ENCODE results near the gene MEGF11. TPM values are rescaled to one million over a fixed set of nuclear protein-coding genes. Genes with fewer than 3 reads are reported as not detected.

The MEGF11 gene
- total RNA-seq, 4 donors from 2014 or later = 0.97 to 10.6 (median 4.0) TPM

- WGBS, 2 donors = 35 to 52% methylated on average over 23 of the region's 23 CpGs
- intact Hi-C loops (cut with DNase I; ENCODE audit: low total_unique reads) = no loop called here
- no peak for DNase-seq (ENCODE audit: low spot score in 2 of 2)
- H3K4me3 ChIP-seq (ENCODE audit: low read depth, poor library complexity, severe bottlenecking) = no peak overlapping the region
- no peak for TF ChIP-seq CTCF (IDR thresholded peaks at IDR 0.05)
- no peak for TF ChIP-seq POLR2A (IDR thresholded peaks at IDR 0.05)
Measured at GRCh38 chr15:66080717-66081398, 172.7 kb downstream of the MEGF11 start.

GRCh38 chr15:66078929-66079275, 174.6 kb downstream of the MEGF11 start:
- WGBS, 2 donors = 45 to 61% methylated on average over 5 of the region's 5 CpGs
- TF ChIP-seq CTCF (IDR thresholded peaks at IDR 0.05) (no peak), POLR2A (IDR thresholded peaks at IDR 0.05) (no peak)
- H3K4me3 ChIP-seq (ENCODE audit: low read depth, poor library complexity, severe bottlenecking) = no peak overlapping the region
- intact Hi-C loops (cut with DNase I; ENCODE audit: low total_unique reads) = no loop called here
- DNase-seq (ENCODE audit: low spot score in 2 of 2) = peak in 1 of 2 donors; percentile 68

GRCh38 chr15:66078196-66078928, 175.2 kb downstream of the MEGF11 start:
- TF ChIP-seq CTCF (IDR thresholded peaks at IDR 0.05) (no peak), POLR2A (IDR thresholded peaks at IDR 0.05) (no peak)
- 62 to 75% methylated on average over 19 to 20 of the region's 20 CpGs for WGBS, 2 donors
- intact Hi-C loops (cut with DNase I; ENCODE audit: low total_unique reads) = no loop called here
- H3K4me3 ChIP-seq (ENCODE audit: low read depth, poor library complexity, severe bottlenecking) = no peak overlapping the region
- DNase-seq (ENCODE audit: low spot score in 2 of 2) = no peak

GRCh38 chr15:66077320-66077663, 176.3 kb downstream of the MEGF11 start:
- H3K4me3 ChIP-seq (ENCODE audit: low read depth, poor library complexity, severe bottlenecking) = no peak overlapping the region
- intact Hi-C loops (cut with DNase I; ENCODE audit: low total_unique reads) = no loop called here
- TF ChIP-seq POLR2A (IDR thresholded peaks at IDR 0.05) (no peak), CTCF (IDR thresholded peaks at IDR 0.05) (no peak)
- 80 to 82% methylated on average over 6 of the region's 6 CpGs for WGBS, 2 donors
- DNase-seq (ENCODE audit: low spot score in 2 of 2) = no peak

GRCh38 chr15:66076591-66077319, 176.8 kb downstream of the MEGF11 start:
- 86 to 87% methylated on average over 4 of the region's 4 CpGs for WGBS, 2 donors
- no peak overlapping the region for H3K4me3 ChIP-seq (ENCODE audit: low read depth, poor library complexity, severe bottlenecking)
- intact Hi-C loops (cut with DNase I; ENCODE audit: low total_unique reads) = no loop called here
- TF ChIP-seq CTCF (IDR thresholded peaks at IDR 0.05) (no peak), POLR2A (IDR thresholded peaks at IDR 0.05) (no peak)
- DNase-seq (ENCODE audit: low spot score in 2 of 2) = peak in 1 of 2 donors; percentile 28
